GM21737 (cell line): ENCODE results near the gene HADH.
"Not testable (repeated sequence)": the region's sequence is repeated elsewhere in the genome, so short reads cannot be mapped to it uniquely, and the experiment has no call there.

ENCODE experiments used
- ATAC-seq: cut with Tn5 transposase; IDR thresholded peaks from one replicate; pipeline ENCODE4 v1.9.1; 2021; ENCODE audit warnings: mild to moderate bottlenecking, moderate library complexity; ENCODE audit not compliant: unreplicated experiment

HADH gene

DNA sequence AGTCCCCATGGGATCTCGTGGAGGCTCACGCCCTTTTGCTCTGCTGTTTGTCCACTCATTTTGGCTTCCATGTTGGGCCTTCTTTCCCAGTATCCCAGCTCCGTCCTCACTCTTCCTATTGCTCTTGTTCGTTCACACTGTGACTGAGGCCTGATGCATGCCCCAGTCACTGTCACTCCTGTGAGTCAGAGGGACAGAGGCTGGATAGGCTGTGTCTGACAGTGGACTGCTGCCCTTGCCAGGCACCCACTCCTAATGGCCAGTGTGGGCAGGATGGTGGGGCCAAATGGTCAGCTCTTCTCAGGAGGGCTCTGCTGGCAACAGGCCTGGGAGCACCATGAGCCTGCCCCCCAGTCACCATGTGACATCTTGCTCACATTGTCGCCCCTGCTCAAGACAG is 40.0 kb downstream of the HADH start:
- no peak for ATAC-seq

DNA sequence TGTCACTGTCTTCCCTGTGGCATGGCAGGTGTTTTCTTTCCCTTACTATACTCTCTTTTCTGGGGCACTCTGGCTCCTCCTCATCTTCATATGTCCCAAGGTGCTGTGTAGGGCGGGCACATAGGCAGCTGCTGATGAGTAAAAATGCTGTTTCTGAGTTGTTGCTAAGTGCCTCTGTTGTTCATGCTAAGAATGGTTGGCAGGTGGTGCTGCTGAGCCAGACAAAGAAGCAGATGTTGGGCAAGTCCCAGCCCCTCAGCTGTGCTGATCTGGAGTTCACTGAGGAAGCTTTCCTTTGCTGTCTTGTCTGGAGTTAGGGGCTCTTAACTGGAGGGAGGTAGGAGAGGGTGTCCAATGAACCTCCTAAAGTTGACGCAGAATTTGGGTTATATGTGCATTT is 40.6 kb downstream of the HADH start:
- peak; percentile 87 for ATAC-seq

DNA sequence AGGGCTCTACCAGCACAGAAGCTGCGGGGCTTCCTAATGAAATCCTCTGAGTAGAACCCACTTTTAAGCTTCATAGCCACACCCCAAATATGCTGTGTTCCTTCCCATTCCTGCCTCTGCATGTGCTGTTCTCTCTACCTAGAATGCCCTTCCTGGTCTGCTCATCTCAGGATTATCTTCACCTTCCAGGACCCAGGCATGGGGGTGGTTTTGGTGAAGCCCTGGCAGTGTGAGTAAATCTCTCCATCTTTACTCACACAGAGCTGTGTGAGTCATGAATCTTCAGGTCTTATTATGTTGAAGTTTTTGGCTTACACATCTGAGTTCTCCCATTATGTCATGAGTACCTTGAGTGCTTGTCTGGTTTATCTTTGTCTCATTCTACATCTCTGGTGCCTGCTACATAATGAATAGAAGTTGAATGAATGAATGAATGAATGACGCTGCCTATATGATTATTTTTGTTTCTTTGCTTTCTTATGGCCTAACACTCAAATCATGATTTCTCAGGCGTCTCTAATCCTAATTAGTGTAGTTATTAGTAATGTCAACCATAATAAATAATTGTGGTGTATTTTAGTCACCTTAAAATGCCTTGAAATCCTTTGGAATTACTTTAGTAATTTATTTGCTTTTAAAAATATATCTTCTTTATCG is 41.9 kb downstream of the HADH start:
- no peak for ATAC-seq

DNA sequence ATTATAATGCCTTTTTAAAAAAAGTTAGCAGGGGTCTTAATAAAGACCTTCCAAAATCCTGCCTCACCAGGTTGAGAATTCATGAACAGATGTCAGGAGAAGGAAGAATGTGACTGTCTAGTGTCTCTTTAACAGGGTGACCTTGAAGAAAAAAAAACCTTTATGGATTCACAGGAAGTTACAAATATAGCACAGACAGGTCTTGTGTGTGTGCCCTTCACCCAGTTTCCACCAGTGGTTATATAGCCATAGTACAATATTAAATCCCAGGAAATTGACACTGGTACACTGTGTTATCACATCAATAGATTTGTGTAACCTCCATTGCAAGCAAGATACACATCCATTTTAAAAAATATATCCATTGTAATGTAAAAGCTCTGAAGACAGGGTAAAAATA is 43.7 kb downstream of the HADH start:
- no peak for ATAC-seq

DNA sequence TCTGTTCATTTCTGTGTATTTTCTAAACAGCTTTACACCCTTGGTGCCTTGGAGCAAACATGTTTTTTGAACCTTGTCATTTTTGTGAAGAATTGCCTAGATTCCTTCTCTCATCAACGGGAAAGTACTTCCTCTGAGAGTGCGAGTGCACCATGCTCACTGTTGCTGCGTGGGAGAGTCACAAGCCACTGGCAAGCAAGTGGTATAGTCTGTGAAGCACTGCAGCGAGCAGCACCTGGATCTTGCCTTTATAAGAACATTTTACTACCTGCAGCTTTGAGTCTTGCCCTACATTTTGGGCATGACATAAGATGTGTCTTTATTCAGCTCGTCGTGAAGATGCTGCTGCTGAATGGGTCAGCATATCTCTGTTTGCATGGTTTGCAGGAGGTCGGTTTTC is 44.9 kb downstream of the HADH start:
- no peak for ATAC-seq

DNA sequence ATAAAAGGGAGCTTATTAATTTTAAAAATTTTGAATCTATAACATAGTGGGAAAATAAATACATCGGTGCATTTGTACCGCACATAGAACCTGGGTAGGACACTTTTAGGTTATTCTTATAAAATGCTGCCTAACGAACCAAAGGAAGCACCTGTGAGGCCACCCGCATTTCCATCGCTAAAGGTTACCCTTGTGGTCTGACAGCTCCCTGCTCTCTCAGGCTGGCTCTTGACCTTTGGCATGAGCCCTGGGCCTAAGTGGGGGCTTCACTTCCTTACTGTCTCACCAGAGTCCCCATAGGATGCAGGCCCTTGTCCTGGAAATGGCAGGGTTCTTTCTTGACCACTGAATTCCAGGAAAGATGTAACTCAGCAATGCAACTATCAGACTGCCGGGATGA is 46.0 kb downstream of the HADH start:
- ATAC-seq: no peak

DNA sequence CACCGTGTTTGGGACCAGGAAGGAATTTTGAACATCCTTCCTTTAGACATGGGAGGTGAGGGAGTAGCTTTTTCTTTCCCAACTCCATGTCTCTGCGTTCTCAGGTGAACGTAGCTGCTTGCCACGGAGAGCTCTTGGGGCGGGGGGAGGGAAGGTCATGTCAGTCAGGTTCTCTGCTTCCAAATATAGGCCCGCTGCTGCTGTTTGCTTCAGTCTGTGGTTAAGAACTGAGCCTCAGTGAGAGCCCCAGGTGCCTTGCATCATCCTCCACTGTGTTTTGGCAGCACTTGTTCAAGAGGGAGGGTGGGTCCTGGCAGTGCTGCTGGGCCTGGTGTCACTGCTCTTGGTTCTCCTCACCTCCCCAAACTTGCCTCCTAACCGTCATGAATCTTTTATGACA is 46.5 kb downstream of the HADH start:
- ATAC-seq: peak; percentile 67

DNA sequence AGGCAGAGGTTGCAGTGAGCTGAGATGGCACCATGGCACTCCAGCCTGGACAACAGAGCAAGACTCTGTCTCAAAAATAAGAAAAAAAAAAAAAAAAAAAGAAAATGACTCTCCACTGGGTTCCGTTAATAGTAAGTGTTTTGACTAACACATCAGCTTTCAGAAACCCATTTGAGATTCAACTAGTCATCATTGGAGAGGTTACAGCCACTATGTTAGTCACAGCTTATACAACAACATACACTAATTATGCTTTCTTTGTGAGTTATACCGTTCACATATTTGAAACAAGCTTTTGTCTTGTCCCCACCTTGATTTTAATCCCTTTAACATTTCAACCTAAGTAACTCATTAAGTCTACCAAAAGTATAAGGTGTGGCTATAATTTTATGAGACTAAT is 48.2 kb downstream of the HADH start:
- ATAC-seq: no peak

DNA sequence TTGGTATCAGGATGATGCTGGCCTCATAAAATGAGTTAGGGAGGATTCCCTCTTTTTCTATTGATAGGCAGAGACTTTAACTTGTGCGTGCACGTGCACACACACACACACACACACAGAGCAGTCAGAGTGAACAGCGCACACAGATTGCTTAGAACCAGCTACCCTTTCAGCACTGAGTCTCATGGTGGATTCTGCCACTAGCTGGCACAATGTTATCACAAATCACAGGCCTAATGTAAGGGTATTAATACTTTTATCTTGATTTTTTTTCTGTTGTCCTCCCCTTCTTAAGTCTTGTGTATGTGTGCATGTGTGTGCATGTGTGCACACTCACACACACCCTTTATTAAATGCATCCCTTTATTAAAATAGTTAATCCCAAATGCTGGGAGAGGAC is 53.2 kb downstream of the HADH start:
- no peak for ATAC-seq

DNA sequence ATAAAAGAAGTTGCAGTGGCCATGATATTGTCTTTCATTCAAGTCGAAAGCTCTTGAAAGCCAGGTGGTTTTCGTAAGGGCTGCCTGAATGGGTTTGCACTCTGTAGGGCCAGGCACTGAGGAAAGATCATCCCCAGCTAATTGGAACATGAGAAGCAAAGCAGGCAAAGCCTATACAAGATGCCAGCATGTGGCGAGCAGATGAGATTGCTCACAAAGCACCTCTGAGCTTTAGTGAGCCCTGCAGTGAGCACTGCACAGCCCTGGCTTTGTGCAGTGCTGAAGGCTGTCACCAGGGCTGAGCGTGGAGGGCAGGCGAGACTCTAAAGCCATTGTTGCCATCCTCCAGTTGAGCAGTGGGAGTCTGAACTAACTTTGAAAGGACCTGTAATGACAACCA is 53.8 kb downstream of the HADH start:
- no peak for ATAC-seq

DNA sequence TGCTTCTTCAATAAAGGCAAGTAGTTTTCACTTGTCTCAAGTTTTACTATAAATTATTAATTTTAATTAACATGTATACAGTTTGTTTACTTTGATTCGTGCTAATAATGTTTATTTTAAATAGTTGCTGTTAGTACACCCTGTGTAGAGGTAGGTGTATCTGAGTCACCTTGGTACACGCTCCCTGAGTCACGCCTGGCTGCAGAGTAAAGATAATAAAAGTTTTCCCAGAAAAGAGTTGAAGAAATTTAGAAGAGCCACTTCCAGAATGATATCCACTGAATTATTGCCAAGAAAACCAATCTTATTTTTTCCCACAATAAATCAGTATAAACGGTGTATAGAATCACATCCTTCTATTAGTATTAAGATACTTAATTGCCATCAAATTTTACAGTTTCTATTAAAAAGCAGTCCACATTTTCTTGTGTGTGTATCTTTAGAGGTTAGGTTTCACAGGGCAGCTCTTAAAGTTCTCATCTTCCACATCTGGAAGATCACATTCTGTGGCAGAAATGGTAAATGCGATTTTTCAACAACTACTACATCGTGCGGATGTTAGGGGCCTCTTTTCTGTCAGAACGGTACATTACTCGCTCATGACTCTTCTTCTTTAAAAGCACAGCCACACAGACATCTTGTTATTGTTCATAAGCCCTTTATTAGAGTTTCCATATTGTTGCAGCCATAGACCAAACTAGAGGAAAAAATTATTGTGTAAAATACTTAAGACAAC is 55.4 kb downstream of the HADH start:
- no peak for ATAC-seq

DNA sequence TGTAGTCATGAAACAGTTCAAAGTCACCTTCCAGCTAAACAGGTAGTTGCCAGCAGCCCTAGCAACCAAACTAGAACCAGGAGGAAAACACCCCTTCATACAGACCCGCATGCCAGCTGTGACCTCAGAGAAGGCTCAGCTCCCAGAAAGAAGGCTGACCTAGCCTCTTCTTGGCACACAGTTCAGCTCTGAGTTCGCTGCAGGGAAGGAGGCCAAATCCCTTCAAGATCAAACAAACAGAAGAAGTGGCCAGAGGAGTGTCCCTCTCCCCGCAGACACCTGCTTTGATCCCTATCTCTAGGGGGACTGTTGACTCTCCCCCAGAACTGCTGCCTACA is 56.0 kb downstream of the HADH start:
- ATAC-seq: no peak

DNA sequence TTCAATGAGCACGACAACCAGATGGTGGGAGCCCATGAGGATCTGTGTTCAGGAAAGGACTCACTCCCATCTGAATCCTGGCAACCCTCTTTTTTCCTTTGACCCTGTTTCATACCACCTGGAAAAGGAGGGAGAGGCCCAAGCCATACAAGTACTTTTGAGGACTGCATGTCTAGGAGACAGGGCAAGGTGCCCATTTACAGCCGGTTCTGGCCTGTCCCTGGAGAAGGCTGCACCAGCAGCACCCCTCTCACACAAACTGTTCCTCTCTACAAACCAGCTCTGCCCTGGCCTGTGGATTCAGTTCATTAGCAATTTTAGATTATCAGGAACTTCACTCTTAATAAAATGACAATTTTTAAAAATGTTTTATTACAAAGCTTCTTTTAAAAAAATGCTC is 57.5 kb downstream of the HADH start:
- ATAC-seq: no peak

DNA sequence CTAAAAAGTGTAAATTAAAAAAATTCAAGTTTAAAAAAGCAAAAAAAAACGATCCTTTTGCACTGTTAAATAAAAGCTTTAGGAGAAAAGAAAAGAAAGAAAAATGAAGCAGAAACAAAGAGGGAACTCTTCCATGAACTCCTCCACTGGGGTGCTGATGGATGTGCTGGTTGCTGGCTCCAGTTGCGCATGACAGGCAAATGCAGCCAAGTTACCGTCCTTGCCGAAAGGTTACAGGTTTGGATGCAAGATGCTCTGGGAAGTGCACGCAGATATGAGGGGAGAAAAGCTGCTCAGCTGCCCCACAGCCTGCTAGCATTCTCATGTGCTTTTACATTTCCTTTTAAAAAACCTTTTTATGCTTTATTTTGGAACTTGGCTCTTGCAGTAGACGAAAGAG is 58.5 kb downstream of the HADH start:
- ATAC-seq: no peak

DNA sequence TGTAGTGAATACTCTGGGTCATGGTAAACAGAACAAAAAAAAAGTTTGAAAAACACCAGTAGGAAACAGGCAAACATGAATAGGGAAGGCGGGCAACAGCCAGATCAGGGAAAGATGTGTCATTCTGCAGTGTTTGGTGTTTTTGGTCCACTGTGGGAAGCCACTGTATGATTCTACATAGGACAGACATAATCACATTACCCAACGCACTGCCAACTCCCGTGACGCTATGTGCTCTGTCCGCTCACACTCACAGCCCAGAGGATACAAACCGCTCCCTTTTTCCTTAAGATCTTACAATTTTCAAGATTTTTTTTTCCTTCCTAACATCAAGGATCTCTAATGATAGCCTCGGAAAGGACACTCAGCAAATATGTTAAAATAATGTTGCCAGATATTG is 59.3 kb downstream of the HADH start:
- no peak for ATAC-seq

DNA sequence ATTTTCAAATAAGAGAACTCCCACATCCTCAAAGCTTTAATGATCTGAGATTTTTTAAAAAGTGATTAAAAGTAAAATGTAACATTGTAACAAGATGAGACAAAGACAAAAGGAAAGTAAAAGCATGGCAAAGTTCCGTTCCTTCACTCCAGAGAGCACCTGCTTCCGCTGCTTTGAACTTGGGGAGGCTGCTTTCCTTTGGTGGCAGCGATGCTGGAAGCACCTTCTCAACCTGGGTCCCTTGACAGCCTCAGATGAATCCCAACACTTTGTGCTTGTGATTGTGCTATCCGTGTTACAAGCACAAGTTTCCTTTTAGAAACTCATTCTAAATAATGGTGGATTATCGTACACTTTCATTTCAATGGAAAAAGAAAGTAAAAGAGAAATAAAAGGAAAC is 59.7 kb downstream of the HADH start:
- no peak for ATAC-seq

DNA sequence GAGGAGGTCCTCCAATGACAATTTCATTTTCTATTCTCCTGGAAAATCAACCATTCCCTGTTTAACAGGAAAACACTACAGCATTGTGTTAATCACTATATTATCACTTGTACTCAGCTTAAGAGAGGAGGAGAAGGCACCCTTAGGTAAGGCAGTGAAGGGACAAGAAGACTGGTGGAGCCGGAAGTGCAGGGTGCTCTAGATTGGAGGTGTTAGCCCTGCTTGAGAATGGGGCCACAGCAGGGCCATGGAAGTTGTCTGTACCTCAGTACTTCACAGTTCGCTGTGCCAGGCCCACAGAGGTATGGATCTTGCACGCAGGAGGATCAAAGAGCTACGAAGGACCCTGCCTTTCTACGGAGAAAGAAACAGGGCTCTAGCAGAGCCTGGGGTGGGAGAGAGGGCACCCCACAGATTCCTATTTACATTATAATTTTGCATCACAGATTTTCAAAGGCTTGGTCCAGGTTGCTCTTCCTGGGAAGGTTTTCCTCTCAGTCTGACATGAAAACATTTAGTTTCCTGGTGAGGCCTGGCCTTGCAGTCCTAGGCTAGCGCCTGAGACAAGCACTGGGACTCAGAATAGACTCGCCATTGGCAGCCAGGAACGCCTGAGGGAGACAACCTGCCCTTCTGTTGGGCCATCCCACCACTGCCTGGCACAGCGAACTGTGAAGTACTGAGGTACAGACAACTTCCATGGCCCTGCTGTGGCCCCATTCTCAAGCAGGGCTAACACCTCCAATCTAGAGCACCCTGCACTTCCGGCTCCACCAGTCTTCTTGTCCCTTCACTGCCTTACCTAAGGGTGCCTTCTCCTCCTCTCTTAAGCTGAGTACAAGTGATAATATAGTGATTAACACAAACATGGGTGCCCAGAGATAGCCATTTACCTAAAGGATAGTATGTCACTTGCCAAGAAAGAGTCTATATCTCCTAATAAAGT is 60.8 kb downstream of the HADH start:
- ATAC-seq: not testable (repeated sequence)

DNA sequence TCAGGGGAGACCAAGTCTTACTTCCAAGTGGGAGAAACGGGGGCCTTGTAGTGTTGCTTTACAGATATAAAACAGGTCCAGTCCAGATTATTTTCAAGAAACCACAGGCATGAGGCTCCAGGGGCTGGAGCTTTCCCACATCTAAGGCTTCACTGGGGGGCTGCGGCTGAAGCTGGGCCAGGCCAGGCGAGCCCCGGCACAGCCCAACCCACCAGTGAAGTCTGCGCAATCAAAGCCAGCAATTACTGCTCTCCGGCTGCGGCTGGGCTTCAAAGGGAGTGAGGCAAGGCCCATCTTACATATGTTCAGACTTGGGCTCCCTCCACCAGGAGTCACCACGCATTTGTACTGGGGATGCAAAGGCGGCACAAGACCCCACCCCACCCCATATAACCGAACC is 61.7 kb downstream of the HADH start:
- no peak for ATAC-seq

DNA sequence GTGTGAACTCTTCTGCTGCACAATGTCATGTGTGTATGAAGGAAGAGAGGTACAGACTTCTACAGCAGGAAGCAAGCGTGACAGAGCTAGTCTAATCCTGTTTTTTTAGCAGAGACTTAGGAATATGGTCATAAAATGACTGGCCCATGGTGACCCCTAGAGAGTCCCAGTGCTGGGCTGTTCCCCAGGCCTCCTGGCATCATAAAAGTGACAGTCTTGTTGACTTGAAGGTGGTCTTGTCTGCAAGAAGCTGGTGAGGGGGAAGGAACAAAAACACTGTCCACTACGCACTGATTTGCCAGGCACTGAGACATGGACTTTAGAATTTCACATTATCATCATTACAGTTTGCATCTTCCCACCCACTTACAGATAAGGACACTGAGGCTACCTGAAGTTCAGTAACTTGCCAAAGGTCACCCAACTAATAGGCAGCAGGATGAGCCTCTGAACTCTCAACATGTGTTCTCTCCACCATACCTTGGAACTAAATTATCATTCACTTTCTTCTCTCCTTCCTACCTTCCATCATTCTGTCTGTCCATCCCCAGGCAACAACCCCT is 63.0 kb downstream of the HADH start:
- ATAC-seq: no peak

DNA sequence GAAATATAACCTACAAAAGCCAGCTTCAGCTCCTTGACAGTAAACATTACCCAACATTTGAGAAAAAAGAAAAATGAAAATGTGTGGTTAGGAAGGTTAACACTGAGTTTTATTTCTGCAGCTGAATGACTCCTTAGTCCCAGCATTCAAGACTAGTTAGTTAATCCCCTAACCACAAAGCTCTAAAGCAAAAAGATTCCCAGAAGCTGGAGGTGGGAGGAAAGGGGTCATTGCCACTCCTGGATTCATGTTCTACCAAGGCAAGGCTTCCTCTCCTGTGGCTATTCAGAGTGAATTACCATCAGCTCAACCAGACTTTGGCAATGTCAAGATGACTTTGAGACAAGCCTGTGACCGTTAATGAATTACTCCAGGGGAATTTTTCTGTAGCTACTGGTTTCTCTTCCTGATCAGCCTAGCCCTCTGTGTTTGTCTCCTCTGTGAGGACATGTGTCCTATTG is 63.6 kb downstream of the HADH start:
- peak; percentile 92 for ATAC-seq

DNA sequence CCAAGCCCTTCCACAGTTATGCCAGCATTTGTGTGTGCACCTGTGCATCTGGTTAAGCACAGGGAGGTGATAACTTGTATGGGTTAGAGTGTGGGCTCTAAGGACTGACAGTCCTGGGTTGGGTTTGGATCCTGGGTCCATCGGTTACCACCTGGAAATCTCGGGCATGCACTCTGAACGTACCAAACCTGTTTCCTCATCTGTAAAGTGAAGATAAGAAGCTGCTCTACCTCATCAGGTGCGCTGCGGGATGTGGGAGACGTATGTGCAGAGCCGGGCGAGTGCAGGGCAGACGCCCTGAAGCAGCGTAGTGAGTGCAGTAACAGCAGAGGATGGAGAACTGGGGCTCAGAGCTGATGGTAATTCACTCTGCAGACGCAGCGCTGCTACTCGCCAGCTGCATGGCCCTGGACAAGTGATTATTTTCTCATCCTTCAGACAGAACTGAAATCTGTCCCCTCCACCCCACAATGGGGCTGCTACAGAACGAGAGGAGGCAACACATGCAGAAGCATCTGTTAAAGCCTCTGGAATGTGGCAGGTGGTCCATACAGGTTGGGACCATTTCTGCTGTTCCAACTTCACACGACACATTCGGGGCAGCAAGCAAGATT is 64.4 kb downstream of the HADH start:
- ATAC-seq: no peak
